Right ventricle myocardium superior (tissue), 1 donor: ENCODE measurements around the gene NFS1. TPM values are rescaled to one million over a fixed set of nuclear protein-coding genes. Genes with fewer than 3 reads are reported as not detected.
"Not testable (repeated sequence)": the region's sequence is repeated elsewhere in the genome, so short reads cannot be mapped to it uniquely, and the experiment has no call there.

Experiments used
- ATAC-seq: fragments of 200-7000 bp; cut with Tn5 transposase; one replicate; pipeline ENCODE4 v1.9.1; 2020; ENCODE audit warnings: mild to moderate bottlenecking; ENCODE audit not compliant: poor library complexity
- DNase-seq: peaks from one replicate; pipeline ENCODE4 v3.0.0-alpha.2; 2020
- intact Hi-C: fragments of 100-400 bp; cut with DNase I; formaldehyde crosslinking; loops from one replicate; pipeline ENCODE4 v1.11.2; 2022
- long read RNA-seq: library from polyadenylated mRNA; unstranded; transcript quantifications from one replicate; pipeline ENCODE4 v2.0.0, GENCODE V29; 2021
- total RNA-seq: library from RNA; stranded (reverse); fragmentation: NEBNext Ultra II Directional; extraction: Animal tissue kit (Norgen Biotek cat#: 25700); gene quantifications from one replicate; pipeline ENCODE4 v1.2.1, GENCODE V29; 2021
- donor health status: DM: no; HTN: yes; CAD: no; lungs with severe emphysema.

NFS1 gene
- 53.2 TPM for total RNA-seq
- long read RNA-seq, transcript NFS1-203 (13 exons, 3,012 nt) = major isoform, 107 of 148 reads
- long read RNA-seq, transcript NFS1-204 (13 exons, 1,956 nt) = minor isoform, 5 of 148 reads
- long read RNA-seq, partial matches to known transcripts = 34 of 148 reads
- long read RNA-seq, other reads (novel, unspliced or antisense) = 2 of 148 reads

GRCh38 chr20:35699127-35699956 is at the start of gene NFS1, which contains the start of gene ROMO1:
Gene NFS1, minus strand, starts transcription at chr20:35699352. Its CDS starts 64 bp downstream, at chr20:35699288.
Gene ROMO1, plus strand, starts transcription at chr20:35699405. Its CDS starts 228 bp downstream, at chr20:35699633.
- DNase-seq (peak; percentile 93), ATAC-seq (peak; percentile 95)
- intact Hi-C loops = no loop called here

GRCh38 chr20:35744492-35744841 is 45.3 kb upstream of the NFS1 start:
- DNase-seq, ATAC-seq: not testable (repeated sequence)
- intact Hi-C loops = loop anchor here (10.0 kb wide), 1 partner anchor 140 kb away; no protein-coding TSS in a partner anchor

GRCh38 chr20:35743693-35744491 is 44.7 kb upstream of the NFS1 start:
- DNase-seq (no peak), ATAC-seq (no peak)
- intact Hi-C loops = loop anchor here (2.0 to 10.0 kb wide), 2 partner anchors 27 to 141 kb away; no protein-coding TSS in a partner anchor

GRCh38 chr20:35742741-35743523 is 43.8 kb upstream of the NFS1 start:
- peak; percentile 18 for ATAC-seq
- no peak for DNase-seq
- intact Hi-C loops = loop anchor here (2.0 to 10.0 kb wide), 2 partner anchors 28 to 142 kb away; no protein-coding TSS in a partner anchor

- peak; percentile 95 for ATAC-seq
- peak; percentile 100 for DNase-seq
- intact Hi-C loops = loop anchor here (2.0 to 10.0 kb wide), 2 partner anchors 29 to 143 kb away; no protein-coding TSS in a partner anchor
These were observed 43.0 kb upstream of the NFS1 start, which contains the start of gene RBM39 for GRCh38 chr20:35741892-35742740. Gene RBM39, minus strand, starts transcription at chr20:35742260. Its CDS starts 1,386 bp downstream, at chr20:35740874.

GRCh38 chr20:35739294-35740163 is 40.4 kb upstream of the NFS1 start:
- intact Hi-C loops = loop anchor here (10.0 kb wide), 1 partner anchor 145 kb away; no protein-coding TSS in a partner anchor
- ATAC-seq = no peak
- no peak for DNase-seq

- ATAC-seq (no peak), DNase-seq (no peak)
- intact Hi-C loops = no loop called here
These were observed 39.4 kb upstream of the NFS1 start for GRCh38 chr20:35738410-35739179.

- intact Hi-C loops = no loop called here
- ATAC-seq = no peak
- no peak for DNase-seq
These were observed 38.7 kb upstream of the NFS1 start for GRCh38 chr20:35737865-35738333.

- intact Hi-C loops = no loop called here
- ATAC-seq = no peak
These were observed 36.8 kb upstream of the NFS1 start for GRCh38 chr20:35735826-35736470.

GRCh38 chr20:35734777-35735649 is 35.9 kb upstream of the NFS1 start:
- intact Hi-C loops = no loop called here
- DNase-seq (no peak), ATAC-seq (no peak)

More at GRCh38 chr20:35735826-35736470, 36.8 kb upstream of the NFS1 start:
- no peak for DNase-seq

- ATAC-seq (no peak), DNase-seq (no peak)
- intact Hi-C loops = no loop called here
These were observed 35.2 kb upstream of the NFS1 start for GRCh38 chr20:35734374-35734773.

GRCh38 chr20:35732644-35732982 is 33.5 kb upstream of the NFS1 start:
- ATAC-seq = no peak
- intact Hi-C loops = no loop called here
- no peak for DNase-seq

- intact Hi-C loops = no loop called here
- ATAC-seq (no peak), DNase-seq (no peak)
These were observed 32.9 kb upstream of the NFS1 start for GRCh38 chr20:35731862-35732643.

- no peak for DNase-seq
- no peak for ATAC-seq
- intact Hi-C loops = no loop called here
These were observed 32.3 kb upstream of the NFS1 start for GRCh38 chr20:35731469-35731788.
